Lower leg skin (tissue), 3 donors: ENCODE measurements around the gene SEC16A.

Source experiments
- CTCF ChIP-seq, 3 donors: fragments of 450-650 bp; IDR thresholded peaks; one replicate each; pipeline ENCODE4 v1.5.1; 2016; ENCODE audit warnings: antibody characterized with exemption in 3 of 3, mild to moderate bottlenecking in 3 of 3, moderate library complexity in 2 of 3
- POLR2A ChIP-seq, 2 donors: fragments of 450-650 bp; IDR thresholded peaks; one replicate each; pipeline ENCODE4 v1.6.1; 2016 to 2017; ENCODE audit warnings: antibody characterized with exemption in 2 of 2, mild to moderate bottlenecking in 1 of 2, moderate library complexity in 1 of 2

- peak in 2 of 3 donors; percentile 96 to 97 for TF ChIP-seq CTCF (IDR thresholded peaks at IDR 0.05)
- TF ChIP-seq POLR2A (IDR thresholded peaks at IDR 0.05) = no peak
These were observed 5.7 kb upstream of the SEC16A start for GRCh38 chr9:136488247-136489214.
